ENCODE measurements around the gene BTBD18.

The BTBD18 gene

DNA sequence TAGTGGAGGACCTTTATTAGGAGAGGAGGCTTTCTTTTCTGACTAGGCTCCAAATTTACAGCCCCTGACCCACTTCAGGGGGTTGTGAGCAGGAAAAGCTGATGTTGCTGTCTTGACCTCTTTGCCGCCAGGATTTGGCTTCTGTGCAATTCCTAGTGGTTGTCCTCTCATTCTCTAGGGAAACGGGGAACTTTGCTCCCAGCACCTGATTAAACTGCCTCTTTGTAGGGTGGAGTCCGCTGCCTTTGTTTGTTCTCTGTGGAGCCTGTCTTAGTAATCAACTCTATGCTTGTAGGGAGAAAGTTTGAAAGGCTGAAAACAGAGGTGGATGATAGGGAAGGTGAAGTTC lies 26.3 kb upstream of the BTBD18 start:
- H3K27me3 ChIP-seq (ENCODE audit: control insufficient read depth in 1 of 2, insufficient read depth in 1 of 2, low read length in 2 of 2) = no peaks in the 10 kb centered on the region
- peak overlapping the region; percentile 82 to 97 for H3K18ac ChIP-seq (ENCODE audit: low read depth in 1 of 2, low read length in 2 of 2)
- no peak overlapping the region for H2AFZ ChIP-seq (ENCODE audit: low read depth, low read length)
- peak overlapping the region; percentile 73 to 92 for H2BK12ac ChIP-seq (ENCODE audit: low read length in 2 of 2)
- H4K91ac ChIP-seq (ENCODE audit: low read length) = peak overlapping the region; percentile 54
- peak overlapping the region in 1 of 2 experiments; percentile 37 for H3K14ac ChIP-seq (ENCODE audit: low read length in 2 of 2)
- H2BK15ac ChIP-seq (ENCODE audit: low read depth, poor library complexity, severe bottlenecking) = no peak overlapping the region
- H3K4ac ChIP-seq (ENCODE audit: low read depth in 1 of 2, low read length in 2 of 2) = peak overlapping the region; percentile 69 to 70
- H3K36me3 ChIP-seq (ENCODE audit: control insufficient read depth in 1 of 2, insufficient read depth in 2 of 2, low read depth in 1 of 2, low read length in 2 of 2) = peaks cover 3% of the 10 kb centered on the region in 2 experiments
- H3K79me1 ChIP-seq (replicated peaks; ENCODE audit: low read length, poor library complexity, severe bottlenecking) = peaks cover 2% of the 10 kb centered on the region
- peak overlapping the region; percentile 97 for H3K27ac ChIP-seq (ENCODE audit: low read length, poor library complexity, severe bottlenecking)
- peak overlapping the region; percentile 81 for H2BK5ac ChIP-seq (ENCODE audit: low read depth, low read length, poor library complexity, severe bottlenecking)
- H4K8ac ChIP-seq (ENCODE audit: low read length) = peak overlapping the region; percentile 22
- H2AK5ac ChIP-seq (ENCODE audit: low read length, severe bottlenecking) = peak overlapping the region; percentile 95
- DNase-seq = no peak
- H3K9me3 ChIP-seq (ENCODE audit: control insufficient read depth, low read length) = no peaks in the 10 kb centered on the region
- peak overlapping the region in 1 of 2 experiments; percentile 17 for H3K4me3 ChIP-seq (ENCODE audit: insufficient read depth in 1 of 2, low read depth in 1 of 2, low read length in 2 of 2)
- H2BK120ac ChIP-seq (ENCODE audit: low read depth, low read length) = peak overlapping the region; percentile 40
- 5% methylated on average over 3 of the region's 3 CpGs for WGBS
- peak overlapping the region; percentile 67 for H3K4me2 ChIP-seq (ENCODE audit: low read length, poor library complexity, severe bottlenecking)
- H3K4me1 ChIP-seq (ENCODE audit: control insufficient read depth, insufficient read depth, low read depth, low read length) = peaks cover 13% of the 10 kb centered on the region
- H3K9ac ChIP-seq (ENCODE audit: low read length) = peak overlapping the region; percentile 81
- no peak overlapping the region for H3K23ac ChIP-seq (ENCODE audit: low read length in 2 of 2)

DNA sequence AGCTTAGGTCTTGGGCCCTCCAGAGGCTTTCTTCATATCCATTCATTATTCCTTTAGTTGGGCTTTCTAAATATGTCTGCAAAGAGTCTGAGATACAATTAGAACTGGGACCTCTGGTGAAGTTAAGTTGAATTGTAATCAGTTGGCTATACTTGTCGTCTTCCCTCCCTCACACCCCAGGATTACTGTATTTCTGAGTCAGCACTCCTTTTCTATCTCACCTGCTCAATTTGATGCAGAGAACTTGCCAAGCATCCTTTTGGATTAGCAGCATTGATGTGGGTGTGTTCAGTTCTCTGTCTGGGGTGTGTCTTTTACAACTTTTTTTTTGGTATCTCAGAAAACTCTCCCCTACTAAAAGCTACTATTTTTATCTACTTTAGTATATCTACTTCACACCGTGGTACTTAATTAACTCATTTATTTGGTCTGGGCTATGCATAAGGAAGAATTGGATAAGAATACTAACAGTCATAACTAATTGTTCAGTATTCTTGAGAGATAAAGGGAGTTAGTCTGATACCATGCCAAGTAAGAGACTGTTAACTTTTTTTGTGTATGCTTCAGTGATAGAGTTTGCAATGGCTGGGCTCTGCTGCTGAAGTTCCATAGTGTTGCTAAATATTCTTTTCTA lies 25.1 kb upstream of the BTBD18 start:
- Histone ChIP-seq H3K4me2 (ENCODE audit: low read length, poor library complexity, severe bottlenecking) (no peak overlapping the region), H2AFZ (ENCODE audit: low read depth, low read length) (no peak overlapping the region), H4K8ac (ENCODE audit: low read length) (no peak overlapping the region), H3K4me1 (ENCODE audit: control insufficient read depth, insufficient read depth, low read depth, low read length) (peaks cover 13% of the 10 kb centered on the region), H4K91ac (ENCODE audit: low read length) (no peak overlapping the region), H3K9me3 (ENCODE audit: control insufficient read depth, low read length) (no peaks in the 10 kb centered on the region), H3K18ac (ENCODE audit: low read depth in 1 of 2, low read length in 2 of 2) (peak overlapping the region in 1 of 2 experiments; percentile 40), H3K4ac (ENCODE audit: low read depth in 1 of 2, low read length in 2 of 2) (no peak overlapping the region), H3K9ac (ENCODE audit: low read length) (no peak overlapping the region), H3K79me1 (replicated peaks; ENCODE audit: low read length, poor library complexity, severe bottlenecking) (peaks cover 2% of the 10 kb centered on the region), H3K36me3 (ENCODE audit: control insufficient read depth in 1 of 2, insufficient read depth in 2 of 2, low read depth in 1 of 2, low read length in 2 of 2) (peaks cover 0 to 3% of the 10 kb centered on the region in 2 experiments), H2BK15ac (ENCODE audit: low read depth, poor library complexity, severe bottlenecking) (no peak overlapping the region), H2AK5ac (ENCODE audit: low read length, severe bottlenecking) (peak overlapping the region; percentile 46), H2BK120ac (ENCODE audit: low read depth, low read length) (no peak overlapping the region), H3K14ac (ENCODE audit: low read length in 2 of 2) (no peak overlapping the region), H3K4me3 (ENCODE audit: insufficient read depth in 1 of 2, low read depth in 1 of 2, low read length in 2 of 2) (no peak overlapping the region), H2BK5ac (ENCODE audit: low read depth, low read length, poor library complexity, severe bottlenecking) (no peak overlapping the region), H2BK12ac (ENCODE audit: low read length in 2 of 2) (no peak overlapping the region), H3K27me3 (ENCODE audit: control insufficient read depth in 1 of 2, insufficient read depth in 1 of 2, low read length in 2 of 2) (no peaks in the 10 kb centered on the region), H3K27ac (ENCODE audit: low read length, poor library complexity, severe bottlenecking) (peak overlapping the region; percentile 97), H3K23ac (ENCODE audit: low read length in 2 of 2) (no peak overlapping the region)
- WGBS = no CpG with 5 or more reads among the region's 2 CpGs
- DNase-seq = peak; percentile 4

DNA sequence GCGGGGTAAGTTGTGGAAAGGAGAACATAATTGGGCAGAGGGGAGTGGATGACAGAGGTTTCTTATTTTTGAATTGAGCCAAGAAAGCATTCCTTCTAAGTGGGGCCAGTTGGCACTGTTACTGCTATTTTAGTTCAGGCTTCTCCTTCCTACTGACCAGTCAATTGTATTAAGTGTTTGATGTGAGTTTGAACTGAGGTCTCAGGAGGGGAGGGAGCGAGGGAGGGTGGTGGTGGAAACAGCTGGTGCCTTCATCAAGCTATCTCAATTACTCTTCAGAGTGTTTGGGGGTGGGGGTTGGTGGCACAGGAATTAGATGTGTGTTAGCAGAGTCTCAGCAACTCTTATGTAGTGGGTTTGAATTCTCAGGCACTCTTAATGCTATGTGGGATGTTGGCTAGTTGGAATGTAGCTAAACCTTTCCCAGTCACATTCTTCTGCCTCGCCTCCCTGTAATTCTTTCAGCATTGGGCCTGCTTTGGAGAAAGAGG lies 24.5 kb upstream of the BTBD18 start:
- Histone ChIP-seq H3K36me3 (ENCODE audit: control insufficient read depth in 1 of 2, insufficient read depth in 2 of 2, low read depth in 1 of 2, low read length in 2 of 2) (no peaks in the 10 kb centered on the region), H3K79me1 (replicated peaks; ENCODE audit: low read length, poor library complexity, severe bottlenecking) (no peaks in the 10 kb centered on the region), H3K4me2 (ENCODE audit: low read length, poor library complexity, severe bottlenecking) (peak overlapping the region; percentile 2), H2BK12ac (ENCODE audit: low read length in 2 of 2) (peak overlapping the region in 1 of 2 experiments; percentile 22), H4K91ac (ENCODE audit: low read length) (no peak overlapping the region), H4K8ac (ENCODE audit: low read length) (no peak overlapping the region), H3K14ac (ENCODE audit: low read length in 2 of 2) (no peak overlapping the region), H2AFZ (ENCODE audit: low read depth, low read length) (no peak overlapping the region), H2BK5ac (ENCODE audit: low read depth, low read length, poor library complexity, severe bottlenecking) (no peak overlapping the region), H3K4ac (ENCODE audit: low read depth in 1 of 2, low read length in 2 of 2) (no peak overlapping the region), H2AK5ac (ENCODE audit: low read length, severe bottlenecking) (no peak overlapping the region), H3K23ac (ENCODE audit: low read length in 2 of 2) (no peak overlapping the region), H3K9ac (ENCODE audit: low read length) (peak overlapping the region; percentile 15), H3K27me3 (ENCODE audit: control insufficient read depth in 1 of 2, insufficient read depth in 1 of 2, low read length in 2 of 2) (no peaks in the 10 kb centered on the region), H3K4me1 (ENCODE audit: control insufficient read depth, insufficient read depth, low read depth, low read length) (peaks cover 10% of the 10 kb centered on the region), H3K9me3 (ENCODE audit: control insufficient read depth, low read length) (no peaks in the 10 kb centered on the region), H3K4me3 (ENCODE audit: insufficient read depth in 1 of 2, low read depth in 1 of 2, low read length in 2 of 2) (peak overlapping the region in 1 of 2 experiments; percentile 27), H3K18ac (ENCODE audit: low read depth in 1 of 2, low read length in 2 of 2) (peak overlapping the region; percentile 19 to 29), H2BK15ac (ENCODE audit: low read depth, poor library complexity, severe bottlenecking) (no peak overlapping the region), H2BK120ac (ENCODE audit: low read depth, low read length) (no peak overlapping the region), H3K27ac (ENCODE audit: low read length, poor library complexity, severe bottlenecking) (peak overlapping the region; percentile 28)
- DNase-seq = peak; percentile 55
- whole genome bisulfite sequencing = 67% methylated on average over 2 of the region's 3 CpGs

DNA sequence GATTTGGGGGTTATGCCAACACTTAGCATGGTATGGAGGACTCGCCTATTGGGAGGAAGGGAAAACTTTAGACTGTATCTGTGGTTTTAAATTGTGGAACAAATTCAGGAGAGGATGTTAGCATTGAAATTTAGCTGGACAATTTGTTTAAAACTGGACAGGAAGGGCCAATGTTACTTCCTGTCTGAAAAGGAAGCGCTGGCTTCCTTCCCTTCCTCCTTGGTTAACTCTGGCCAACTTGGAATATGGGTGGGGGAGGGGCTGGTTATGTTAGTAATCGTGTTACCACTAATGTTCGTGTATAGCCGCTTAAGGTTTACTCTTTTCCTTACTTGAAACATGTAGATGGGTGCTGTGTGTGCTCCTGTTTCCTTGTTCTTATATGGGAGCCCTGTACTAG lies 23.9 kb upstream of the BTBD18 start:
- Histone ChIP-seq H2BK5ac (ENCODE audit: low read depth, low read length, poor library complexity, severe bottlenecking) (no peak overlapping the region), H3K18ac (ENCODE audit: low read depth in 1 of 2, low read length in 2 of 2) (peak overlapping the region in 1 of 2 experiments; percentile 85), H3K9ac (ENCODE audit: low read length) (peak overlapping the region; percentile 15), H3K23ac (ENCODE audit: low read length in 2 of 2) (no peak overlapping the region), H3K27me3 (ENCODE audit: control insufficient read depth in 1 of 2, insufficient read depth in 1 of 2, low read length in 2 of 2) (no peaks in the 10 kb centered on the region), H3K4me3 (ENCODE audit: insufficient read depth in 1 of 2, low read depth in 1 of 2, low read length in 2 of 2) (peak overlapping the region in 1 of 2 experiments; percentile 27), H3K79me1 (replicated peaks; ENCODE audit: low read length, poor library complexity, severe bottlenecking) (no peaks in the 10 kb centered on the region), H3K27ac (ENCODE audit: low read length, poor library complexity, severe bottlenecking) (peak overlapping the region; percentile 28), H2BK120ac (ENCODE audit: low read depth, low read length) (no peak overlapping the region), H2AK5ac (ENCODE audit: low read length, severe bottlenecking) (peak overlapping the region; percentile 46), H3K4me1 (ENCODE audit: control insufficient read depth, insufficient read depth, low read depth, low read length) (peaks cover 10% of the 10 kb centered on the region), H2AFZ (ENCODE audit: low read depth, low read length) (no peak overlapping the region), H3K9me3 (ENCODE audit: control insufficient read depth, low read length) (no peaks in the 10 kb centered on the region), H4K91ac (ENCODE audit: low read length) (no peak overlapping the region), H3K36me3 (ENCODE audit: control insufficient read depth in 1 of 2, insufficient read depth in 2 of 2, low read depth in 1 of 2, low read length in 2 of 2) (no peaks in the 10 kb centered on the region), H2BK12ac (ENCODE audit: low read length in 2 of 2) (peak overlapping the region in 1 of 2 experiments; percentile 47), H2BK15ac (ENCODE audit: low read depth, poor library complexity, severe bottlenecking) (no peak overlapping the region), H3K4me2 (ENCODE audit: low read length, poor library complexity, severe bottlenecking) (no peak overlapping the region), H3K4ac (ENCODE audit: low read depth in 1 of 2, low read length in 2 of 2) (peak overlapping the region in 1 of 2 experiments; percentile 47), H4K8ac (ENCODE audit: low read length) (no peak overlapping the region), H3K14ac (ENCODE audit: low read length in 2 of 2) (no peak overlapping the region)
- peak; percentile 29 for DNase-seq
- WGBS = 51% methylated on average over 5 of the region's 5 CpGs
